Ovary (tissue), 3 donors: Measurements from ENCODE around the gene C2orf92.

Experiments
- EP300 ChIP-seq: sonication (generic); formaldehyde crosslinking; IDR thresholded peaks from one replicate; pipeline ENCODE4 v1.6.1; 2017; ENCODE audit warnings: antibody characterized with exemption
- POLR2A ChIP-seq: fragments of 450-650 bp; IDR thresholded peaks from one replicate; pipeline ENCODE4 v1.6.1; 2017; ENCODE audit warnings: antibody characterized with exemption, mild to moderate bottlenecking, moderate library complexity
- TF ChIP-seq, protein P1 (sequence below), 3 donors: fragments of 450-650 bp in 2 of 3; fragments of 200-600 bp in 1 of 3; IDR thresholded peaks; one replicate each; pipeline versions ENCODE4 v1.5.1 to v1.8.0; 2016 to 2022; ENCODE audit warnings: antibody characterized with exemption in 3 of 3, mild to moderate bottlenecking in 1 of 3
- donor health status: DM: no; HTN: no; CAD: no.

DNA sequence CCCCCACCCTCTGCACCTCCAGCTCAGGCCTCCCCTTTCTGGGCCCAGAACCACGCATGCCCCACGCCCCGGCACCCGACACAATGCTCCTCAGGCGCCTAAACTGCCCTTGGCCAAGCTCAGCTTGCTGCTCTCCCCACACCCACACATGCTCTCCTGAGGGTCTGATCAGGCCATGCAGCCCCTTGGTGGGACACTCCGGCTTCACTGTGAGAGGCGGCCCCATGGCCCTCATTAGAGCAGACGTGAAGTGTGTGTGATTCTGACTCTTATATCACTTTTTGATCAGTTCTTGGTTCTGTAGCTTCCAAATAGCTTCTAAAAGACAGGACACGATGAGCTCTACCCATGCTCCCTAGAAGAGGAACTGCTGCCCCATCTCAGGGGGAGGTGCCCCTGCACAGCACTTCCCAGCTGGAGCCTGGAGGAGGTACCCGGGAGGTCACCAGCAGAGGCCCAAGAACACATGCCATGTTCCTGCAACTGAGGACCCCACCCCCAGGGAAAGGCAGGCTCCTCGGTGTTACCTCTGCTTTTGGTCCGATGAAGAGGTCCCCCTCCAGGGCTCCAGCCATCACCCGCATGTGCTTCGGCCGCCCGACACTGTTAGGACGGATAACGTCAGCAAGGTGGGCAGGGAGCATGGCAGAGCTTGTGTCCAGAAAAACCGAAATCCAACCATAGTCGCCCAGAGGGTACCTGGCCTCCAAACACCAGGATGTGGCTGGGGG, 9.3 kb upstream of the C2orf92 start:
- TF ChIP-seq, protein P1, sequence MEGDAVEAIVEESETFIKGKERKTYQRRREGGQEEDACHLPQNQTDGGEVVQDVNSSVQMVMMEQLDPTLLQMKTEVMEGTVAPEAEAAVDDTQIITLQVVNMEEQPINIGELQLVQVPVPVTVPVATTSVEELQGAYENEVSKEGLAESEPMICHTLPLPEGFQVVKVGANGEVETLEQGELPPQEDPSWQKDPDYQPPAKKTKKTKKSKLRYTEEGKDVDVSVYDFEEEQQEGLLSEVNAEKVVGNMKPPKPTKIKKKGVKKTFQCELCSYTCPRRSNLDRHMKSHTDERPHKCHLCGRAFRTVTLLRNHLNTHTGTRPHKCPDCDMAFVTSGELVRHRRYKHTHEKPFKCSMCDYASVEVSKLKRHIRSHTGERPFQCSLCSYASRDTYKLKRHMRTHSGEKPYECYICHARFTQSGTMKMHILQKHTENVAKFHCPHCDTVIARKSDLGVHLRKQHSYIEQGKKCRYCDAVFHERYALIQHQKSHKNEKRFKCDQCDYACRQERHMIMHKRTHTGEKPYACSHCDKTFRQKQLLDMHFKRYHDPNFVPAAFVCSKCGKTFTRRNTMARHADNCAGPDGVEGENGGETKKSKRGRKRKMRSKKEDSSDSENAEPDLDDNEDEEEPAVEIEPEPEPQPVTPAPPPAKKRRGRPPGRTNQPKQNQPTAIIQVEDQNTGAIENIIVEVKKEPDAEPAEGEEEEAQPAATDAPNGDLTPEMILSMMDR (IDR thresholded peaks at IDR 0.05): no peak
- TF ChIP-seq POLR2A (no peak), EP300 (no peak)
